HepG2 (cell line): ENCODE data around the gene KREMEN1. TPM values are rescaled to one million over a fixed set of nuclear protein-coding genes. Genes with fewer than 3 reads are reported as not detected.

ENCODE experiments used
- ATAC-seq: fragments of 200-7000 bp; cut with Tn5 transposase; 3 replicates; pipeline ENCODE4 v1.9.1; 2020; ENCODE audit warnings: mild to moderate bottlenecking, moderate library complexity
- BruUV-seq: library from RNA; stranded (reverse); fragments of 400-500 nt; replicated peaks from 2 replicates; lab custom pipeline; 2021; lab: Mats Ljungman, UMichigan
- CTCF ChIA-PET: fragments of 300-600 bp; formaldehyde crosslinking; extraction: SDS; loops from one replicate; lab custom pipeline; 2021; ENCODE audit warnings: low total read pairs, inconsistent platforms, low intra/inter-chr PET ratio; lab: Yijun Ruan, JAX
- POLR2A ChIA-PET: fragments of 350-600 bp; sonication (Branson Sonifier 250); formaldehyde crosslinking; loops from one replicate; lab custom pipeline; 2020; ENCODE audit warnings: antibody characterized with exemption, inconsistent platforms; lab: Yijun Ruan, JAX
- DNase-seq: peaks from one replicate; pipeline ENCODE4 v3.0.0-alpha.2; 2015; ENCODE audit warnings: low spot score
- FAIRE-seq: peaks from 3 replicates; lab custom pipeline; 2011; peaks lifted over from hg19 to GRCh38; lab: Jason Lieb, UNC
- H2AFZ ChIP-seq: one replicate; pipeline ENCODE4 v1.6.1; 2011; ENCODE audit warnings: low read length, inconsistent platforms
- H3K27ac ChIP-seq: fragments of 300-600 bp; 3 replicates; pipeline ENCODE4 v1.8.0; 2011; ENCODE audit warnings: mixed run types, mild to moderate bottlenecking, mixed read lengths, low read length, inconsistent platforms; ENCODE audit not compliant: insufficient read depth; ENCODE audit errors: extremely low read length
- H3K27me3 ChIP-seq, 2 experiments: fragments of 200-600 bp in 1 of 2; 2 replicates in 1 of 2; 3 replicates in 1 of 2; pipeline versions ENCODE4 v1.6.0 to v1.8.0; 2011; ENCODE audit warnings: low read length in 2 of 2, mild to moderate bottlenecking in 2 of 2, moderate library complexity in 2 of 2, inconsistent platforms in 1 of 2; ENCODE audit not compliant: insufficient read depth in 2 of 2, control insufficient read depth in 1 of 2
- H3K36me3 ChIP-seq, 2 experiments: fragments of 200-600 bp in 1 of 2; replicated peaks in 1 of 2; 2 replicates in 1 of 2; 3 replicates in 1 of 2; pipeline versions ENCODE4 v1.5.1 to v1.8.0; 2011; ENCODE audit warnings: low read length in 2 of 2, inconsistent platforms in 1 of 2; ENCODE audit not compliant: insufficient read depth in 2 of 2, control insufficient read depth in 1 of 2
- H3K4me1 ChIP-seq: 2 replicates; pipeline ENCODE4 v1.5.1; 2012; ENCODE audit warnings: low read length, inconsistent platforms; ENCODE audit not compliant: insufficient read depth
- H3K4me2 ChIP-seq: 2 replicates; pipeline ENCODE4 v1.6.0; 2011; ENCODE audit warnings: low read depth, low read length, inconsistent platforms
- H3K4me3 ChIP-seq, 3 experiments: fragments of 200-600 bp in 1 of 3; sonication (generic), shearing (Covaris generic) in 1 of 3; replicated peaks in 1 of 3; 2 replicates each; pipeline ENCODE4 v1.5.1; 2011 to 2016; ENCODE audit warnings: low read length in 3 of 3, inconsistent platforms in 2 of 3, low read depth in 2 of 3, mild to moderate bottlenecking in 2 of 3, control low read depth in 1 of 3, mixed read lengths in 1 of 3; ENCODE audit not compliant: insufficient read depth in 1 of 3
- H3K79me2 ChIP-seq: one replicate; pipeline ENCODE4 v1.6.1; 2011; ENCODE audit warnings: low read length, inconsistent platforms; ENCODE audit not compliant: insufficient read depth
- H3K9ac ChIP-seq: 2 replicates; pipeline ENCODE4 v1.6.0; 2011; ENCODE audit warnings: mild to moderate bottlenecking, low read depth, low read length, inconsistent platforms; ENCODE audit not compliant: insufficient read depth
- H3K9me3 ChIP-seq: 2 replicates; pipeline ENCODE4 v1.5.1; 2012; ENCODE audit warnings: mild to moderate bottlenecking, low read length
- H4K20me1 ChIP-seq: 2 replicates; pipeline ENCODE4 v1.6.0; 2011; ENCODE audit warnings: inconsistent platforms, mild to moderate bottlenecking, low read length, moderate library complexity; ENCODE audit not compliant: insufficient read depth
- ESRRA ChIP-seq: sonication (generic); formaldehyde crosslinking; IDR thresholded peaks from 2 replicates; pipeline ENCODE4 v1.5.1; 2020; ENCODE audit warnings: mild to moderate bottlenecking, low read depth, missing genetic modification reagents
- ZNF629 ChIP-seq: sonication (generic); formaldehyde crosslinking; conservative IDR thresholded peaks from 2 replicates; pipeline ENCODE4 v1.5.0; 2020; ENCODE audit warnings: missing genetic modification reagents
- WGBS: methylation state at CpG from one replicate; pipeline ENCODE4 v1.1.6; 2017; ENCODE audit warnings: low lambda C conversion rate; 5-methylcytosine and 5-hydroxymethylcytosine counted together
- in situ Hi-C: cut with HindIII; loops from 2 replicates; pipeline ENCODE4 v1.10.0; 2017; ENCODE audit warnings: low pct_unique_long_range_greater_than_20kb; ENCODE audit not compliant: extremely low pct_ligation_motif_present
- intact Hi-C: fragments of 100-400 bp; cut with micrococcal nuclease; formaldehyde crosslinking; loops from one replicate; pipeline ENCODE4 v1.10.0; 2022; ENCODE audit not compliant: unreplicated experiment
- polyA plus RNA-seq, 8 experiments: library from polyadenylated mRNA; depleted of rRNA in 3 of 8; stranded (reverse) in 7 of 8; unstranded in 1 of 8; fragments of >200 nt; fragmentation: Illumina TruSeq in 4 of 8; extraction: Trizol in 4 of 8; gene quantifications; 2 replicates each; pipeline versions ENCODE4 v1.2.1 to v1.2.3, GENCODE V29; 2011 to 2016; ENCODE audit warnings: low read depth in 4 of 8, missing spikeins in 1 of 8, mixed read lengths in 1 of 8; ENCODE audit not compliant: insufficient read depth in 1 of 8
- total RNA-seq, 5 experiments: library from RNA; depleted of rRNA; stranded (reverse); fragments of >200 nt; fragmentation: Illumina TruSeq; extraction: Trizol; gene quantifications; 2 replicates each; pipeline ENCODE4 v1.2.3, GENCODE V29; 2016; ENCODE audit warnings: low read depth in 1 of 5
- TF ChIP-seq, protein P1 (sequence below): IDR thresholded peaks from 2 replicates; pipeline ENCODE4 v1.6.1; 2018; ENCODE audit warnings: missing genetic modification reagents
- TF ChIP-seq, protein P2 (sequence below): fragments of 450-650 bp; IDR thresholded peaks from 2 replicates; pipeline ENCODE4 v1.6.1; 2017
- TF ChIP-seq, protein P3 (sequence below): sonication (generic); formaldehyde crosslinking; IDR thresholded peaks from one replicate; pipeline ENCODE4 v1.5.1; 2020; ENCODE audit warnings: mild to moderate bottlenecking, missing genetic modification reagents; ENCODE audit errors: not compliant biosample characterization

KREMEN1 gene
- total and polyA plus RNA-seq, 2 of the 13 experiments (the other 11 are each of a cell fraction or from before 2014, with no cell fraction given), result 9.8 to 13.8 TPM

DNA sequence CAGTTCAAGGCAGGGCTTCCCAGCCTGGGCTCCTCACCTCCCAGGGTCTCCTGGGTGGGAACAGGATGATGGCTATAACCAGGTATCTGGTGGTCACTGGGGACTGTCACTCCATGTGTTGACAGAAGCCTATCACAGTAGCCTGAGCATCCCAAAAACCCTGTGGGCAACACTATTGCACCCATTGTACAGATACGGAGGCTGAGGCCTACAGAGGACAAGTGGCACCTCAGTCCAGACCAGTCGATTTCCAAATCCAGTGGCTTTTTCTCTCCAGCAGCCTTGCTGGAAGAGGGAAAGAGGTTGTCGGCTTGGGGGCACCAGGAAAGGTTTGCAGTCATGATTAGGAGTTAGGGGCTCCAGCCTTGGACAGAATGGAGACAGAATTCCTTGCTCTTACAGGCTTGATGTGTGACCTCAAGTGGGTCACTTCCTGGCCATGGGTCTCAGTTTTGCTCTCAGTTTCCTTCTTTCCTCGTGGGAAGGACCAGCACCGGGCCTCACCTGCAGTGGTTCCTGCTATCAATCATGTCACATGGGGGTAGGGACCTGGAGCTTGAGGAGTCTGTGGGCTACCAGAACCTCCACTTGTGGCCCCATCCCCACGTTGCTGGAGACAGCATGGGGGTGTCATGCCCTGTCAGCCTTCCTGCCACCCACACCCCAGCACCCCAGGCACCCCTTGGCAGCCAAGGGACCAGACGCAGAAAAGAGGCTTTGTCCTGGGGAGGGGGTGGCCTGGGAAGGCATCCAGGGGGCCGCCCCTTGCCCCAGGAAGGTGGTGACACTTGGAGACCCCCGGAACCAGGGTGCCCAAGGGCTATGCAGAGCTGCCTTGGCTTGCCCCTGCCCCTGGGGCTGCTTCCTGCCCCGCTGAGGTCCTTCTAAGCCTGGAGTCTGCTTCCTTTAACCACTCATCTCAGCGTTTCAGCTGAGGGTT, 135.0 kb downstream of the KREMEN1 start:
- Histone ChIP-seq H2AFZ (no peak overlapping the region), H3K9ac (no peak overlapping the region), H3K9me3 (no peaks in the 10 kb centered on the region), H3K4me1 (peaks cover 31% of the 10 kb centered on the region), H3K79me2 (no peaks in the 10 kb centered on the region), H3K4me3 (no peak overlapping the region), H3K36me3 (no peaks in the 10 kb centered on the region), H3K27me3 (peaks cover 5 to 29% of the 10 kb centered on the region in 2 experiments), H4K20me1 (no peaks in the 10 kb centered on the region), H3K27ac (no peak overlapping the region), H3K4me2 (no peak overlapping the region)
- 55% methylated on average over 5 of the region's 11 CpGs for WGBS
- intact Hi-C loops, result no loop called here
- in situ Hi-C loops, result no loop called here
- ChIA-PET CTCF (no interaction called here), POLR2A (no interaction called here)
- no TSS peak for BruUV-seq
- TF ChIP-seq, protein P1, sequence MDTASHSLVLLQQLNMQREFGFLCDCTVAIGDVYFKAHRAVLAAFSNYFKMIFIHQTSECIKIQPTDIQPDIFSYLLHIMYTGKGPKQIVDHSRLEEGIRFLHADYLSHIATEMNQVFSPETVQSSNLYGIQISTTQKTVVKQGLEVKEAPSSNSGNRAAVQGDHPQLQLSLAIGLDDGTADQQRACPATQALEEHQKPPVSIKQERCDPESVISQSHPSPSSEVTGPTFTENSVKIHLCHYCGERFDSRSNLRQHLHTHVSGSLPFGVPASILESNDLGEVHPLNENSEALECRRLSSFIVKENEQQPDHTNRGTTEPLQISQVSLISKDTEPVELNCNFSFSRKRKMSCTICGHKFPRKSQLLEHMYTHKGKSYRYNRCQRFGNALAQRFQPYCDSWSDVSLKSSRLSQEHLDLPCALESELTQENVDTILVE (CRISPR knock-in tag), result no peak
- peak; percentile 88 for TF ChIP-seq ZNF629
- FAIRE-seq (no peak), ATAC-seq (no peak), DNase-seq (no peak)

DNA sequence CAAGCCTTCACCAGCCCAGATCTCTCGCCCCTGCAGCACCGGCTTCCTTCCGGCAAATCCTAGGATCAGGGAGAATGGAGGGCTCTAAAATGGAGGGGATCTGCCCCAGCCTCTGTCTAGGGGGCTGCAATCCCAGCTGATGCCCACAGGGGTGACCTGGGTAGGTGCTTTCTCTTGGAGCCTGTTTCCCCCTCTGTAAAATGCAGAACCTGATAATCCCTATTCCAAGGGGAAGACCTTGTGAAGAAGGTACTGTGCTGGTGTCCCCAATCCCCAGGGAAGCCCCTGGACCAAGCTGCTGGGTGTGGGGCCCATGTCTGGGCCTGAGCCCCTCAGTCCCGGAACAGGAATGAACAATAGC, 135.6 kb downstream of the KREMEN1 start:
- no peaks in the 10 kb centered on the region for H3K36me3 ChIP-seq
- no peak for FAIRE-seq
- CTCF ChIA-PET, result no interaction called here
- no peak overlapping the region for H3K4me3 ChIP-seq
- POLR2A ChIA-PET, result no interaction called here
- no peak overlapping the region for H3K9ac ChIP-seq
- no peaks in the 10 kb centered on the region for H3K79me2 ChIP-seq
- H3K4me1 ChIP-seq, result peaks cover 27% of the 10 kb centered on the region
- intact Hi-C loops (no loop called here), in situ Hi-C loops (no loop called here)
- H3K27ac ChIP-seq, result no peak overlapping the region
- no peaks in the 10 kb centered on the region for H3K9me3 ChIP-seq
- H3K4me2 ChIP-seq, result no peak overlapping the region
- 79% methylated on average over 4 of the region's 4 CpGs for WGBS
- peaks cover 5 to 33% of the 10 kb centered on the region in 2 experiments for H3K27me3 ChIP-seq
- H4K20me1 ChIP-seq, result no peaks in the 10 kb centered on the region
- ATAC-seq, result no peak
- BruUV-seq, result no TSS peak
- H2AFZ ChIP-seq, result no peak overlapping the region
- no peak for DNase-seq
- no peak for TF ChIP-seq ESRRA
- TF ChIP-seq, protein P2, sequence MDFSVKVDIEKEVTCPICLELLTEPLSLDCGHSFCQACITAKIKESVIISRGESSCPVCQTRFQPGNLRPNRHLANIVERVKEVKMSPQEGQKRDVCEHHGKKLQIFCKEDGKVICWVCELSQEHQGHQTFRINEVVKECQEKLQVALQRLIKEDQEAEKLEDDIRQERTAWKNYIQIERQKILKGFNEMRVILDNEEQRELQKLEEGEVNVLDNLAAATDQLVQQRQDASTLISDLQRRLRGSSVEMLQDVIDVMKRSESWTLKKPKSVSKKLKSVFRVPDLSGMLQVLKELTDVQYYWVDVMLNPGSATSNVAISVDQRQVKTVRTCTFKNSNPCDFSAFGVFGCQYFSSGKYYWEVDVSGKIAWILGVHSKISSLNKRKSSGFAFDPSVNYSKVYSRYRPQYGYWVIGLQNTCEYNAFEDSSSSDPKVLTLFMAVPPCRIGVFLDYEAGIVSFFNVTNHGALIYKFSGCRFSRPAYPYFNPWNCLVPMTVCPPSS, result no peak
- TF ChIP-seq, protein P3, sequence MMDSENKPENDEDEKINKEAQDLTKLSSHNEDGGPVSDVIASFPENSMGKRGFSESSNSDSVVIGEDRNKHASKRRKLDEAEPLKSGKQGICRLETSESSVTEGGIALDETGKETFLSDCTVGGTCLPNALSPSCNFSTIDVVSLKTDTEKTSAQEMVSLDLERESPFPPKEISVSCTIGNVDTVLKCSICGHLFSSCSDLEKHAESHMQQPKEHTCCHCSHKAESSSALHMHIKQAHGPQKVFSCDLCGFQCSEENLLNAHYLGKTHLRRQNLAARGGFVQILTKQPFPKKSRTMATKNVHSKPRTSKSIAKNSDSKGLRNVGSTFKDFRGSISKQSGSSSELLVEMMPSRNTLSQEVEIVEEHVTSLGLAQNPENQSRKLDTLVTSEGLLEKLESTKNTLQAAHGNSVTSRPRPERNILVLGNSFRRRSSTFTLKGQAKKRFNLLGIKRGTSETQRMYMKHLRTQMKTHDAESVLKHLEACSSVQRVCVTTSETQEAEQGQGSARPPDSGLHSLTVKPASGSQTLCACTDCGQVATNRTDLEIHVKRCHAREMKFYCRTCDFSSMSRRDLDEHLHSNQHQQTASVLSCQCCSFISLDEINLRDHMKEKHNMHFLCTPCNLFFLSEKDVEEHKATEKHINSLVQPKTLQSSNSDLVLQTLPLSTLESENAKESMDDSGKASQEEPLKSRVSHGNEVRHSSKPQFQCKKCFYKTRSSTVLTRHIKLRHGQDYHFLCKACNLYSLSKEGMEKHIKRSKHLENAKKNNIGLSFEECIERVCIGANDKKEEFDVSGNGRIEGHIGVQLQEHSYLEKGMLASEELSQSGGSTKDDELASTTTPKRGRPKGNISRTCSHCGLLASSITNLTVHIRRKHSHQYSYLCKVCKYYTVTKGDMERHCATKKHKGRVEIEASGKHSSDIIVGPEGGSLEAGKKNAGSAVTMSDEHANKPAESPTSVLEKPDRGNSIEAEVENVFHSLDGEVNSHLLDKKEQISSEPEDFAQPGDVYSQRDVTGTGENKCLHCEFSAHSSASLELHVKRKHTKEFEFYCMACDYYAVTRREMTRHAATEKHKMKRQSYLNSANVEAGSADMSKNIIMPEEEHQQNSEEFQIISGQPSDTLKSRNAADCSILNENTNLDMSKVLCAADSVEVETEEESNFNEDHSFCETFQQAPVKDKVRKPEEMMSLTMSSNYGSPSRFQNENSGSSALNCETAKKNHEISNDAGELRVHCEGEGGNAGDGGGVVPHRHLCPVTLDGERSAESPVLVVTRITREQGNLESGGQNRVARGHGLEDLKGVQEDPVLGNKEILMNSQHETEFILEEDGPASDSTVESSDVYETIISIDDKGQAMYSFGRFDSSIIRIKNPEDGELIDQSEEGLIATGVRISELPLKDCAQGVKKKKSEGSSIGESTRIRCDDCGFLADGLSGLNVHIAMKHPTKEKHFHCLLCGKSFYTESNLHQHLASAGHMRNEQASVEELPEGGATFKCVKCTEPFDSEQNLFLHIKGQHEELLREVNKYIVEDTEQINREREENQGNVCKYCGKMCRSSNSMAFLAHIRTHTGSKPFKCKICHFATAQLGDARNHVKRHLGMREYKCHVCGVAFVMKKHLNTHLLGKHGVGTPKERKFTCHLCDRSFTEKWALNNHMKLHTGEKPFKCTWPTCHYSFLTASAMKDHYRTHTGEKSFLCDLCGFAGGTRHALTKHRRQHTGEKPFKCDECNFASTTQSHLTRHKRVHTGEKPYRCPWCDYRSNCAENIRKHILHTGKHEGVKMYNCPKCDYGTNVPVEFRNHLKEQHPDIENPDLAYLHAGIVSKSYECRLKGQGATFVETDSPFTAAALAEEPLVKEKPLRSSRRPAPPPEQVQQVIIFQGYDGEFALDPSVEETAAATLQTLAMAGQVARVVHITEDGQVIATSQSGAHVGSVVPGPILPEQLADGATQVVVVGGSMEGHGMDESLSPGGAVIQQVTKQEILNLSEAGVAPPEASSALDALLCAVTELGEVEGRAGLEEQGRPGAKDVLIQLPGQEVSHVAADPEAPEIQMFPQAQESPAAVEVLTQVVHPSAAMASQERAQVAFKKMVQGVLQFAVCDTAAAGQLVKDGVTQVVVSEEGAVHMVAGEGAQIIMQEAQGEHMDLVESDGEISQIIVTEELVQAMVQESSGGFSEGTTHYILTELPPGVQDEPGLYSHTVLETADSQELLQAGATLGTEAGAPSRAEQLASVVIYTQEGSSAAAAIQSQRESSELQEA, result no peak
